Left renal cortex interstitium (tissue), 4 donors: ENCODE data around the gene PCGF2. TPM values are rescaled to one million over a fixed set of nuclear protein-coding genes. Genes with fewer than 3 reads are reported as not detected.
"Not testable (repeated sequence)": the region's sequence is repeated elsewhere in the genome, so short reads cannot be mapped to it uniquely, and the experiment has no call there.

ENCODE experiments used
- DNase-seq, 4 donors: peaks; one replicate each; pipeline ENCODE4 v3.0.0-alpha.2; 2013; ENCODE audit warnings: low read depth in 4 of 4, low spot score in 2 of 4, missing footprints in 1 of 4
- polyA plus RNA-seq, 4 donors: library from polyadenylated mRNA; unstranded; fragments of 120-200 nt; gene quantifications; one replicate each; pipeline ENCODE4 v1.2.1, GENCODE V29; 2013; ENCODE audit not compliant: insufficient read length in 4 of 4

Gene PCGF2
- polyA plus RNA-seq, 4 donors = 59.6 to 102 (median 86.8) TPM

DNA sequence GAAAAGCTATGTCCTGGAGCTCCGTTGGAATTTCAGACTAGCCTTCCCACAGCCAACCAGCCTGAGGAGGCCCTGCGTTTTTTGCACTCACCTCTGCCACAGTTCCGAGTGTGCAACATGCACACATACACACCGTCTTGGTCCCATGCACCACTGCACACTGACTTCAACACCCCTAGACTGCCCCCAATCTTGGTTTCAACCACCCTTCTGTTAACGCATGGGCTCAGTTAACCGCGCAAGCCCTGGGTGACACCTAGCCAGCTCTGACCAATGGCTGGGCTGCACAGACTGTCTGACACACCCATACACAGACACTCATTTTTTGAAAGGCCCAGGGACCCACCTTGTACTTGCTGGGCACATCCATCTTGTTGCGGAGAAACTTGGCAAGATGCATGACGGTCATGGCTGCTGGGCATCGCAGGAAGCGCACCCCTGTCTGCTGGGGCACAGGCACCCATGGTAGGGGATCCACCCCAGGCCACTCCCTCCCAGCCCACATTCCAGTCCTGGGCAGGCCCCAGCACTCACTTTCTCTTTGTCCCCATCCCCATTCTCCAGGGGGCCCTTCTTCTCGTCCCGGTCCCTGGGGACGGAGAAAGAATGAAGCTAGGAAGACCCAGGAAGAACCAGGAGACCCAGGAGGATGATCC is 10.0 kb downstream of the PCGF2 start:
- no peak for DNase-seq

- DNase-seq = no peak
These were observed 12.8 kb downstream of the PCGF2 start for GRCh38 chr17:38735161-38735997.

DNA sequence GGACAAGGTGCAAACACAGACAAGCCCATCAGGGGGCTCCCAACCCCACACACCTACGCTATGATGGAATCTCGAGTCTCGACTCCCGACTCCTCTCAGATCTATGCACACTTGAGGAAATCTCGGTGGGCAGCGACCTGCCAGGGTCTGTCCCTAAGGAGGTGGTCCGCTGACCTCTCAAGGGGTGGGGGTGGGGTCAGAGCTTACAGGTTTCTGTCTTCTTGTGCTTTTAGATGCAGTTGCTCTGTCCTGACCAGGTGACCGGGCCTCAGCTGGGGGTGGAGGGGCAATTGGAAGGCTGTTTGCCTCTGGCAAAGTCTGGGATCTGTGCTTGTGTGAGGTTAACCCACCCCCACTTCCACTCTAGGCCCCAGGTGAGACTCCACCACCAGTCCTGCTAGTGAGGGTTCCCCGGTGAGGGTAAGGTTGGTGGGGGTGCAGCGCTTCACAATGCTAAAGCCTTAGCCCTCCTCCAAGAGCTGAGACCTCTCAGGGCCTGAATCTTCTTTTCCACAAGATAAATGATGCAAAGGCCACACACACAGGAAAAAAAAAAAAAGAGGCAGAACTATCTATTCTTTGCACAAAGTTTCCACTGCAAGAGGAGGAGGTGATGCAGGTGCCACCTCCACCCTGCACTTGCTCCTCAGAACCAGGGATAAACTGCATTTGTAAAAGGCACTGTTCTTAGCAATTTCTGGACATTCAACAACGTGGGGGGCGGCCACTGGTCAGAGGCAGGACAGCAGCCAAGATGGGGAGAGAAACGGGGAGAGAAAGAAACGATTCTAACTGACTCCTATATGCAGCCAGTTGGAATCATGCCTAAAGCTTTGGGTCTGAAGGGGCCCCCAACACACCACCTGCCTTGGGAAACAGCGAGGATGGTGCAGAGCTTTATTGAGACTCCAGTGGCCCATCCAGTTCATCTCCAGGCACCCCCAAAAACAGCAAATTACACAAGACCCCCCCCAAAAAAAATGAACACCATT is 13.9 kb downstream of the PCGF2 start:
- no peak for DNase-seq

- no peak for DNase-seq
These were observed 14.7 kb downstream of the PCGF2 start for GRCh38 chr17:38733282-38733981.

DNA sequence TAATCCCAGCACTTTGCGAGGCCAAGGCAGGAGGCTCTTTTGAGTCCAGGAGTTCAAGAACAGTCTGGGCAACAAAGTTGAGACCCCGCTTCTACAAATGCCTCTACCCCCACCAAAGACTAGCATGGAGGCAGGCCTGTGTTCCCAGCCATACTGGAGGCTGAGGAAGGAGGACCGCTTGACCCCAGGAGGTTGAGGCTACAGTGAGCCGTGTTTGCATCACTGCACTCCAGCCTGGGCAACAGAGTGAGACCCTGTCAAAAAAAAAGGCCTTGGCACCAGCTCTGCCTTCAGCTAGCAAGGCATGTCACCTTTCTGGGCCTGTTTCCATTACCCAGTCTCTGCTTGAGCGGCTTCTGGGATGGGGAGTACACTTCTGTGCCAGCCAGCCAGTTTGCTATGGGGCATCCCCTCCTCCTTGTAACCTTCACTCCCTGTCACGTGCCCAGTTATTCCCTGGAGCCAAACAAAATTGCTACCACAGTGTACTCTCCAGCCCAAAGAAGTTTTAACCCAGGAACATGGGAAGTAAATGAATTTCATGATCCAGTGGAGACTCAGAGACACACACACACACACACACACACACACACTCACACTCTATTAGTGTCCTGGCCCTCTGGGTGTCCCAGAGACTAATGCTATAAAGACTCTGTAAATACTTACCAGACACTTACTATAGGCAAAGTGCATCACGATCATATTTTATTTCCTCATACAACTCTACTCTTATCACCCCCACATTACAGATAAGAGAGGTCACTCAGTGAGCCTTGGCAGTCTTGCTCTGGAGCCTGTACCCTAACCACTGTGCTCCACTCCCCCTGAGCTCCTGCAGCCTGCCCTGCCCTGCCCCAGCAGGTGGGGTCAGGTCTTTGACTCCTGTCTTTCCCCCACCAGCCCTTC is 15.5 kb downstream of the PCGF2 start:
- no peak for DNase-seq

DNA sequence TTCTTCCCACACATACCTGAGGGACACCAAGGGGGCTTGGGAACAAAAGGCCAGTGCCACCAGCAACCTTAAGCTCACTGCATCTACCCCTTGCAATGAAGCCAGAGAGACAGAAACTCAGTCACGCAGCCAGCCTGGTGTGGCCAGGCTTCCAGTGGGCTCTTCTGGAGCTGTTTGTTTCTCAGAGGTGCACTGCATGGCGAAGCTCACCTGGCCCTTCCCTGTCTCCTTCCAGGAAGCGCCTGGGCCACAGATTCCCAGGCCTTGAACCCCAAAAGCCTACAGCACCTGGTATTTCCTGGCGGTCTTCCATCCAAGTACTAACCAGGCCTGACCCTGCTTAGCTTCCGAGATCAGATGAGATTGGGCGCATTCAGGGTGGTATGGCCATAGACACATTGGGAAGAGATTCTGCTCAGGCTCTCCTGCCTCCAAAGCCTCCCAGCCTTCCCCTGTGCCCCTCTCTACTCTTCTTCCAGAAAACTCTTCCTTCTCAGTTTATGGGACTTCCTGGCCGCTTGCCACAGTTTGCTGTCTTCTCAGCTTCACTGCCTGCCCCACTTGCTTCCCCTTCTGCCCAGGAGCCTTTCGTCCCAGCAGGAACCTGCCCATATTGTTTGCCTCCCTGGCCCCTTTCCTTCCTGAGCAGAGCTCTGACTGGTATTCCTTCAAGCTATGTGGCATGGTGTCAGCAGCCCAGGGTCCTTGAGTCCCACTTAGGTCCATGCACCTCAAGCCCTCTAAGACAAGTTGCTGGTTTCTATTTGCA is 16.4 kb downstream of the PCGF2 start:
- DNase-seq = no peak

- no peak for DNase-seq
These were observed 17.4 kb downstream of the PCGF2 start for GRCh38 chr17:38730526-38731379.

DNA sequence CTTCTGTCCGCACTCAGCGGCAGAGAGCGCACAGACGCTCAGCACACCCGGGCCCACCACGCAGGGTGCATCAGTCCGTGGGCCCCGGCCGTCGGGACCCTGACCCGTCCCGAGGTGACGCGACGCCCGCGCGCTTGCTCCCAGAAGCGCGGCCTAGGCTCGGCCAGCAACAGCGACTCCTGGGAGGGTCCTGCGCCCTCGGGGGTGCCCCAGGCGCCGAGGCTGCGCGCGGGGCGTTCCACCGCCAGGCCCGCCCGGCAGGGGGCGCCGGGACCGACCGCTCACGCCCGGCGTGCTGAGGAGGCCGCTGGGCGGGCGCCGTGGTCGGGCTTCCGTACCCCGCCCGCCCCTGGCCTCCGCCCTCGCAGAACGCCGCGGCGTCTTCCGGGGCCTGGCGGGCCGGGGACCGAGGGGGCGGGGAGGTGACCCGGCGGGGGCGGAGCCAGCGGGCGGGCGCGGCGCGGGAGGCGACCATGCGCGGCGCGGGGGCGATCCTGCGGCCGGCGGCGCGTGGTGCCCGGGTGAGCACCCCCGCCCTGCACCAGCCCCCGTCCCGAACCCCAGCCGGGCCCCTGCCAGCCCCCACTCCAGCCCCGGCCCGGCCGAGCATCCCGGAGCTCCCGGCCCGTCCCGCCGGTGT is 18.1 kb downstream of the PCGF2 start, which contains the start of gene CISD3:
Gene CISD3 (plus strand): TSS at position 456 of the 640 bp plus-strand sequence. CDS start 18 bp downstream, at position 474.
- no peak for DNase-seq

DNA sequence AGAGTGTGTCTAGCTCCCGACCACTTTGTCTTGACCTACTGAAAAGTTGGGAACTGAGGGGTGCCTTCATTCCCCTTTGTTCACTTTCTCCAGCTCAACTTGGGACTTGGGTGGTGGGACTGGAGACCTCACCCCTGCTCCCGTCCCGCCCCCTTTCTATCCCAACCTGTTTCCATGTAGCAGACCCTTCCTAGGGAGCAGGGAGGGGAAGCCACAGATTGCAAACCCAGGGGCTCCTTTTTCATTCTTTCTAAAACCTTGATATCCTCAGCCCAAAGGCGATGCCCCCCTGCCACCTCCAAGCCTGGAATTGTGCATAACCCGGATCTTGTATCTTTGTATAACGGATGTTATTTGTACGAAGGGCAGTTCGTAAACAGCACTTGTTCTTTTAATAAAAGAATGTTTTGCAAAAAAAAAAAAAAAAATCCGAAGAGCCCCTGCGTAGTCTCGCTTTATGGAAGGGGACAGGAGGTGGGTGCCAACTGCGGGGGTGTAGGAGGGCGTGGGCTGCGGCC is 18.7 kb downstream of the PCGF2 start:
- no peak for DNase-seq

GRCh38 chr17:38728290-38728831 is 19.8 kb downstream of the PCGF2 start:
- DNase-seq = no peak

DNA sequence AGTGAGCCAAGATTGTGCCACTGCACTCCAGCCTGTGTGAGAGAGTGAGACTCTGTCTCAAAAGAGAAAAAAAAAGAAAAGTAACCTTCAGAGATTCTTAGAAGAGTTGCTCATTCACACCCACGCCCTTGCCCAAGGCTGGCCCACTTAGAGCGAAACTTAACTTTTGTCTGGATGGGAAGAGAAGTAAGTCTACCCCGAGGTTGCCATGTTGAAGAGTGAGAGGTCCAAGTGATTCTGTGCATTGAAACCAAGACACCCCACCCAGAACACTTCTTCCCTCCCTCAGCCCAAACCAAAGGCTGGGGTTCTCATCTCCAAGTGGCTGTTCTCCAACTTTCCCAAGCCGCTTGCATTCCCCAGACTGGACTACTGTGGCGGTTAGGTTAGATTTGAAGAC is 20.4 kb downstream of the PCGF2 start:
- no peak for DNase-seq

DNA sequence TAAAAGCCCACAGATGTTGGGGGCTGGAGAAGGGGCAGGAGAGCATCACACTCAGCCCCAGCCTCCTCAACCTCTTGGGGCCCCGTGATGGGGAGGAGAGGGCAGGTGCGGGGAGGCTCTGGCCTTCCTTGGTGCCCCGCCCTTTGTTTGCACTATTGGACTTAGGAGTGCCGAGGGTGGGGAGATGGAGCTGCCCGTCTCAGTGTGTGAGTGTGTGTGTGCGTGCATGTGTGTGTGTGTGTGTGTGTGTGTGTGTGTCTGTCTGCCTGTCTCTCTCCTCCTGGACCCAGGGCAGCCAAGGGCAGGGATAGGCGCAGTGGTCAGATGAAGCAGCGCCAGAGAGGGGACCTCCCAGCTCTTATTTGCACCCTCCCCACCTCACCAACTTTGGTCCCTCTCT is 22.0 kb downstream of the PCGF2 start:
- not testable (repeated sequence) for DNase-seq

GRCh38 chr17:38725066-38725465 is 23.1 kb downstream of the PCGF2 start:
- DNase-seq = no peak

- no peak for DNase-seq
These were observed 23.7 kb downstream of the PCGF2 start for GRCh38 chr17:38724337-38724988.

DNA sequence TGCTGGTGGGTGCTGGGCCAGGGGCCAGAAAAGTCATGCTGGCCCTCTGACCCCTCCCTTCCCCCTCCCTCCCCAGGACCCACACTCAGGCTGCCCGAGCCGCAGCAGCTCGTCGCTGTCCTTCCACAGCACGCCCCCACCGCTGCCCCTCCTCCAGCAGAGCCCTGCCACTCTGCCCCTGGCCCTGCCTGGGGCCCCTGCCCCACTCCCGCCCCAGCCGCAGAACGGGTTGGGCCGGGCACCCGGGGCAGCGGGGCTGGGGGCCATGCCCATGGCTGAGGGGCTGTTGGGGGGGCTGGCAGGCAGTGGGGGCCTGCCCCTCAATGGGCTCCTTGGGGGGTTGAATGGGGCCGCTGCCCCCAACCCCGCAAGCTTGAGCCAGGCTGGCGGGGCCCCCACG is 26.3 kb downstream of the PCGF2 start:
- no peak for DNase-seq

- DNase-seq = no peak
These were observed 27.2 kb downstream of the PCGF2 start for GRCh38 chr17:38720941-38721340.
